H1 (cell line): ENCODE measurements around the gene GPBP1. TPM values are rescaled to one million over a fixed set of nuclear protein-coding genes. Genes with fewer than 3 reads are reported as not detected.

Experiments
- CTCF ChIA-PET: fragments of 300-600 bp; sonication (Branson Sonifier 250); formaldehyde crosslinking; loops from one replicate; lab custom pipeline; 2021; ENCODE audit not compliant: partially characterized antibody; lab: Charles Lee
- POLR2A ChIA-PET: fragments of 300-600 bp; sonication (Branson Sonifier 250); formaldehyde crosslinking; loops from one replicate; lab custom pipeline; 2021; ENCODE audit warnings: inconsistent platforms; ENCODE audit not compliant: partially characterized antibody; lab: Charles Lee
- DNase-seq, 2 experiments: peaks; one replicate each; pipeline versions ENCODE4 v3.0.0 to v3.0.0-alpha.2; 2010 to 2022; ENCODE audit warnings: low spot score in 2 of 2, low read depth in 1 of 2, mixed read lengths in 1 of 2
- FAIRE-seq: peaks from 2 replicates; lab custom pipeline; 2011; peaks lifted over from hg19 to GRCh38; lab: Jason Lieb, UNC
- H2AFZ ChIP-seq: 2 replicates; pipeline ENCODE4 v1.8.1; 2012; ENCODE audit warnings: low read length, inconsistent platforms
- H2AK5ac ChIP-seq: 2 replicates; pipeline ENCODE4 v1.6.1; 2013; ENCODE audit warnings: low read depth, low read length
- H2BK120ac ChIP-seq: replicated peaks from 2 replicates; pipeline ENCODE3; 2013; ENCODE audit warnings: low read depth, low read length, inconsistent platforms
- H2BK12ac ChIP-seq: 2 replicates; pipeline ENCODE4 v1.6.1; 2013; ENCODE audit warnings: low read depth, low read length
- H2BK15ac ChIP-seq: 2 replicates; pipeline ENCODE4 v1.6.1; 2013; ENCODE audit warnings: low read length
- H2BK20ac ChIP-seq: 2 replicates; pipeline ENCODE4 v1.6.1; 2013; ENCODE audit warnings: low read length
- H2BK5ac ChIP-seq: 2 replicates; pipeline ENCODE4 v1.6.1; 2013; ENCODE audit warnings: low read depth, low read length
- H3K14ac ChIP-seq: 2 replicates; pipeline ENCODE4 v1.6.1; 2013; ENCODE audit warnings: inconsistent platforms; ENCODE audit not compliant: insufficient read length
- H3K18ac ChIP-seq: 2 replicates; pipeline ENCODE4 v1.6.1; 2013; ENCODE audit warnings: low read length; ENCODE audit errors: extremely low read depth
- H3K23ac ChIP-seq: 2 replicates; pipeline ENCODE4 v1.6.1; 2013; ENCODE audit warnings: inconsistent platforms; ENCODE audit not compliant: insufficient read length
- H3K23me2 ChIP-seq: 2 replicates; pipeline ENCODE4 v1.6.1; 2013; ENCODE audit warnings: low read depth, low read length
- H3K27ac ChIP-seq: 2 replicates; pipeline ENCODE4 v1.6.1; 2011; ENCODE audit warnings: low read depth, low read length, inconsistent platforms
- H3K27me3 ChIP-seq, 4 experiments: replicated peaks in 1 of 4; 1 replicate in 1 of 4; 2 replicates in 3 of 4; pipeline versions ENCODE4 v1.6.1 to v1.8.1; 2011 to 2013; ENCODE audit warnings: low read length in 3 of 4, mild to moderate bottlenecking in 3 of 4, inconsistent platforms in 2 of 4, mixed read lengths in 2 of 4, moderate library complexity in 1 of 4; ENCODE audit not compliant: control insufficient read depth in 3 of 4, insufficient read depth in 3 of 4; ENCODE audit errors: extremely low read depth in 1 of 4
- H3K36me3 ChIP-seq, 4 experiments: 2 replicates each; pipeline versions ENCODE4 v1.6.1 to v1.8.1; 2011 to 2013; ENCODE audit warnings: mild to moderate bottlenecking in 4 of 4, low read length in 3 of 4, moderate library complexity in 2 of 4, control low read depth in 1 of 4, inconsistent platforms in 1 of 4; ENCODE audit not compliant: insufficient read depth in 4 of 4, control insufficient read depth in 2 of 4
- H3K4ac ChIP-seq: replicated peaks from 2 replicates; pipeline ENCODE3; 2013; ENCODE audit warnings: low read length, low read depth, mixed read lengths, inconsistent platforms; ENCODE audit not compliant: insufficient read length
- H3K4me1 ChIP-seq, 4 experiments: replicated peaks in 1 of 4; 1 replicate in 1 of 4; 2 replicates in 3 of 4; pipeline versions ENCODE4 v1.6.1 to v1.8.1; 2011 to 2013; ENCODE audit warnings: low read length in 3 of 4, inconsistent platforms in 2 of 4, mixed read lengths in 1 of 4; ENCODE audit not compliant: insufficient read depth in 4 of 4, control insufficient read depth in 3 of 4
- H3K4me2 ChIP-seq, 2 experiments: 2 replicates each; pipeline versions ENCODE4 v1.6.1 to v1.8.1; 2011 to 2013; ENCODE audit warnings: low read depth in 2 of 2, low read length in 2 of 2, control low read depth in 1 of 2, inconsistent platforms in 1 of 2, mild to moderate bottlenecking in 1 of 2; ENCODE audit not compliant: insufficient read depth in 1 of 2
- H3K4me3 ChIP-seq, 4 experiments: fragments of 200-600, 300-600 bp in 1 of 4; sonication (generic), shearing (Covaris generic), sonication (Bioruptor Twin) in 1 of 4; 2 replicates each; pipeline versions ENCODE4 v1.5.1 to v1.8.1; 2011 to 2016; ENCODE audit warnings: low read length in 4 of 4, low read depth in 3 of 4, control low read depth in 2 of 4, inconsistent platforms in 2 of 4, mild to moderate bottlenecking in 2 of 4, mixed read lengths in 1 of 4, moderate library complexity in 1 of 4; ENCODE audit not compliant: insufficient read depth in 2 of 4; ENCODE audit errors: extremely low read depth in 1 of 4
- H3K56ac ChIP-seq: replicated peaks from 2 replicates; pipeline ENCODE3; 2013; ENCODE audit warnings: low read depth, mild to moderate bottlenecking, mixed read lengths, low read length, inconsistent platforms; ENCODE audit not compliant: insufficient read length
- H3K79me1 ChIP-seq: 2 replicates; pipeline ENCODE4 v1.6.1; 2013; ENCODE audit warnings: low read depth, low read length, control low read depth
- H3K79me2 ChIP-seq, 2 experiments: 2 replicates each; pipeline versions ENCODE4 v1.6.1 to v1.8.1; 2012 to 2013; ENCODE audit warnings: low read length in 2 of 2, mild to moderate bottlenecking in 2 of 2, inconsistent platforms in 1 of 2; ENCODE audit not compliant: insufficient read depth in 2 of 2, control insufficient read depth in 1 of 2
- H3K9ac ChIP-seq, 4 experiments: replicated peaks in 1 of 4; 1 replicate in 1 of 4; 2 replicates in 3 of 4; pipeline versions ENCODE4 v1.6.1 to v1.8.1; 2011 to 2013; ENCODE audit warnings: low read depth in 3 of 4, low read length in 3 of 4, control low read depth in 2 of 4, mild to moderate bottlenecking in 2 of 4, moderate library complexity in 2 of 4, inconsistent platforms in 1 of 4; ENCODE audit errors: extremely low read depth in 1 of 4
- H3K9me3 ChIP-seq, 2 experiments: 2 replicates each; pipeline versions ENCODE4 v1.6.1 to v1.8.1; 2012 to 2013; ENCODE audit warnings: mild to moderate bottlenecking in 2 of 2, moderate library complexity in 2 of 2, control low read depth in 1 of 2, inconsistent platforms in 1 of 2, low read depth in 1 of 2, low read length in 1 of 2, mixed read lengths in 1 of 2; ENCODE audit not compliant: insufficient read depth in 2 of 2
- H4K20me1 ChIP-seq, 2 experiments: replicated peaks in 1 of 2; 2 replicates each; pipeline versions ENCODE3 to v1.8.1; 2011 to 2013; ENCODE audit warnings: inconsistent platforms in 2 of 2, low read length in 2 of 2, mild to moderate bottlenecking in 1 of 2; ENCODE audit not compliant: insufficient read depth in 2 of 2, control insufficient read depth in 1 of 2
- H4K5ac ChIP-seq: 2 replicates; pipeline ENCODE4 v1.6.1; 2013; ENCODE audit warnings: low read length, low read depth, mixed read lengths, inconsistent platforms; ENCODE audit not compliant: insufficient read length
- H4K8ac ChIP-seq: 2 replicates; pipeline ENCODE4 v1.8.0; 2013; ENCODE audit warnings: mild to moderate bottlenecking, moderate library complexity, low read length, inconsistent platforms; ENCODE audit not compliant: insufficient read depth; ENCODE audit errors: extremely low read depth
- H4K91ac ChIP-seq: replicated peaks from 2 replicates; pipeline ENCODE3; 2013; ENCODE audit warnings: low read length, mixed read lengths, inconsistent platforms; ENCODE audit not compliant: insufficient read length
- KDM5A ChIP-seq: fragments of 200-600 bp; IDR thresholded peaks from 2 replicates; pipeline ENCODE4 v1.7.1; 2012; ENCODE audit warnings: mild to moderate bottlenecking, low read length, inconsistent platforms, mixed read lengths
- SIX5 ChIP-seq: IDR thresholded peaks from 2 replicates; pipeline ENCODE4 v1.6.1; 2011; ENCODE audit warnings: mild to moderate bottlenecking, low read depth, low read length
- TAF7 ChIP-seq: optimal IDR thresholded peaks from 2 replicates; pipeline ENCODE3; 2011; ENCODE audit warnings: low read depth, mild to moderate bottlenecking, inconsistent platforms, low read length, moderate library complexity, borderline replicate concordance
- YY1 ChIP-seq: IDR thresholded peaks from 2 replicates; pipeline ENCODE4 v1.6.1; 2011; ENCODE audit warnings: low read depth, mild to moderate bottlenecking, low read length
- ZNF274 ChIP-seq: IDR thresholded peaks from 2 replicates; pipeline ENCODE4 v1.7.0; 2012; ENCODE audit warnings: low read length, borderline replicate concordance; ENCODE audit errors: extremely low read depth
- WGBS, 2 experiments: shearing (Covaris generic) in 1 of 2; methylation state at CpG; one replicate each; pipeline versions ENCODE4 v1.1.6 to v1.1.7; 2013 to 2015; ENCODE audit warnings: low lambda C conversion rate in 2 of 2, mixed read lengths in 2 of 2, inconsistent platforms in 1 of 2, low coverage in 1 of 2, missing lambda C conversion rate in 1 of 2; ENCODE audit not compliant: insufficient replicate concordance in 2 of 2, insufficient coverage in 1 of 2, insufficient read length in 1 of 2; ENCODE audit errors: extremely low coverage in 1 of 2, missing lambda C conversion rate in 1 of 2; 5-methylcytosine and 5-hydroxymethylcytosine counted together
- polyA plus RNA-seq, 7 experiments: library from polyadenylated mRNA; depleted of rRNA in 3 of 7; stranded (reverse) in 5 of 7; unstranded in 2 of 7; fragments of >200 nt in 5 of 7; fragments of 200-250 nt in 2 of 7; gene quantifications; 1 replicate in 5 of 7; 2 replicates in 1 of 7; 4 replicates in 1 of 7; pipeline versions ENCODE4 v1.2.1 to v1.2.3, GENCODE V29; 2011 to 2013; ENCODE audit warnings: missing spikeins in 2 of 7, mixed read lengths in 2 of 7
- total RNA-seq: library from RNA; stranded (reverse); fragmentation: NEBNext Ultra II Directional; extraction: Animal tissue kit (Norgen Biotek cat#: 25700); gene quantifications from 2 replicates; pipeline ENCODE4 v1.2.1, GENCODE V29; 2021

The GPBP1 gene
- total and polyA plus RNA-seq, 2 of the 8 experiments (the other 6 are each of a cell fraction or from before 2014, with no cell fraction given) = 29.2 to 108 TPM

DNA sequence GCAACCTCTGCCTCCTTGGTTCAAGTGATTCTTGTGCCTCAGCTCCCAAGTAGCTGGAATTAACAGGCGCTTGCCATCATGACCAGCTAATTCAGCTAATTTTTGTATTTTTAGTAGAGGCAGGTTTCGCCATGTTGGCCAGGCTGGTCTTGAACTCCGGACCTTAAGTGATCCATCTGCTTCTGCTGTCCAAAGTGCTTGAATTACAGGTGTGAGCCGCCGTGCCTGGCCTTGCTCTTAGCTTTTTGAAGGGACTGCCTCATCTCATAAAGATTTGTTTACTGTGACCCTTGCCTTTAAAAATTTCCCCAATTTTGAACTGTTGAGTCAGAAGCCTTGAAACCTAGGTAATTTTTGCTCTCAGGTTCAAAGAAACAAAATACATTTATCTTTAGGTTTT, 17.3 kb downstream of the GPBP1 start:
- Histone ChIP-seq H4K8ac (no peak overlapping the region), H3K4ac (no peak overlapping the region), H2BK20ac (no peak overlapping the region), H3K9me3 (no peaks in the 10 kb centered on the region), H3K23me2 (no peaks in the 10 kb centered on the region), H3K27ac (no peak overlapping the region), H3K9ac (no peak overlapping the region), H2BK5ac (0 out of 2 replicates have a peak overlapping the region, but pooled peaks have one; percentile 60), H3K56ac (no peak overlapping the region), H4K5ac (no peak overlapping the region), H3K4me2 (no peak overlapping the region), H2BK120ac (no peak overlapping the region), H3K18ac (no peak overlapping the region), H3K79me1 (peaks cover 2% of the 10 kb centered on the region; the same call in 1 of the 2 replicates), H2AFZ (no peak overlapping the region), H3K4me1 (0 out of 7 replicates have a peak, but pooled peaks cover 0 to 3% (median 0%) of the 10 kb centered on the region in 4 experiments), H3K14ac (no peak overlapping the region), H3K79me2 (peaks cover 82 to 100% of the 10 kb centered on the region in 2 experiments), H2BK15ac (no peak overlapping the region), H3K23ac (no peak overlapping the region), H2AK5ac (no peak overlapping the region), H3K27me3 (no peaks in the 10 kb centered on the region), H4K91ac (no peak overlapping the region), H3K4me3 (no peak overlapping the region), H3K36me3 (peaks cover 0 to 16% (median 0%) of the 10 kb centered on the region in 4 experiments; a peak in 3 of 8 replicates), H4K20me1 (peaks cover 34 to 42% of the 10 kb centered on the region in 2 experiments), H2BK12ac (no peak overlapping the region)
- no peak for FAIRE-seq
- 90% methylated on average over 5 of the region's 5 CpGs; no CpG with 5 or more reads in 1 of the 2 experiments for WGBS, 2 experiments
- peak in 1 of 2 experiments; percentile 26 for DNase-seq
- ChIA-PET POLR2A (interaction anchor here (1.4 kb wide), 1 partner anchor 15 kb away, joined by 3 read pairs; no protein-coding TSS in a partner anchor), CTCF (no interaction called here)
- TF ChIP-seq ZNF274 = no peak
- TF ChIP-seq SIX5 = no peak
- no peak for TF ChIP-seq KDM5A
- TF ChIP-seq YY1 = no peak
- TF ChIP-seq TAF7 = no peak
